ENCODE data around the gene PLOD3. TPM values are rescaled to one million over a fixed set of nuclear protein-coding genes. Genes with fewer than 3 reads are reported as not detected.

PLOD3 gene
- total RNA-seq, 2 experiments from 2014 or later = 9.2 to 30.5 TPM

DNA sequence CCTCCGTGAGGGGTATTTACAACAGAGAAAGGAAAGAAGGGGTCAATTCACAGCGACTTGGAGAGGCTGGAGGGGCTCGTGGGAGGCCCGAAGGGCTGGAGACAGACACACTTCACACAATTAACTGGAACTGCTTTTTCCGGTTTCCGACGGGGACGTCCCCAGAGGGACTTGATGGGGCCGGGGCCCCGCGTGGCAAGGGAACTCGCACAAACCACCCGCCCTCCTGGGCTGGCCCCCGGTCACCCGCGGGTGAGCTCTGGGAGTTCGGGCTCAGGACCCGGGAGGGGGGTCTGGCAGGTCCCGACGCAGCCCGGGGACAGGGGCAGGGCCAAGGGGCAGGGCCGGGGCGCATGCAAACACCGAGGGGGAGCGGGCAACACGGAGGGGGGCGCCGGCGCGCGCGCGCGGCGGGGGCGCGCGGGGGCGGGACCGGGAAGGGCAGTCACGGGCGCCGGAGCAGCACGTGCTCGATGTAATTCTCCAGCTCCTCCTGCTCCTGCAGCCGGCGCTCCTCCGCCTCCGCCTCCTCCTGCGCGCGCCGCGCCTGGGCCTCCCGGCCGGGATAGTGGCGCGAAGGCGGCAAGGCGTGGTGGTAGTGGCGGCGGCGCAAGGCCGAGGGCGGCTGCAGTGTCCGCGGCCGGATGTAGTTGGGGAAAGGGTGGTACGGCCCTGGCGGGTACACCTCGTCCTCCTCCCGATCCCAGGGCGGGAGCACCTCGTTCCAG, 54.7 kb downstream of the PLOD3 start:
- H4K20me1 ChIP-seq (ENCODE audit: insufficient read depth, low read length) = no peaks in the 10 kb centered on the region
- TF ChIP-seq EZH2phosphoT487 (IDR thresholded peaks at IDR 0.05; ENCODE audit: borderline replicate concordance, low read depth, low read length) = no peak
- TF ChIP-seq, protein P1, sequence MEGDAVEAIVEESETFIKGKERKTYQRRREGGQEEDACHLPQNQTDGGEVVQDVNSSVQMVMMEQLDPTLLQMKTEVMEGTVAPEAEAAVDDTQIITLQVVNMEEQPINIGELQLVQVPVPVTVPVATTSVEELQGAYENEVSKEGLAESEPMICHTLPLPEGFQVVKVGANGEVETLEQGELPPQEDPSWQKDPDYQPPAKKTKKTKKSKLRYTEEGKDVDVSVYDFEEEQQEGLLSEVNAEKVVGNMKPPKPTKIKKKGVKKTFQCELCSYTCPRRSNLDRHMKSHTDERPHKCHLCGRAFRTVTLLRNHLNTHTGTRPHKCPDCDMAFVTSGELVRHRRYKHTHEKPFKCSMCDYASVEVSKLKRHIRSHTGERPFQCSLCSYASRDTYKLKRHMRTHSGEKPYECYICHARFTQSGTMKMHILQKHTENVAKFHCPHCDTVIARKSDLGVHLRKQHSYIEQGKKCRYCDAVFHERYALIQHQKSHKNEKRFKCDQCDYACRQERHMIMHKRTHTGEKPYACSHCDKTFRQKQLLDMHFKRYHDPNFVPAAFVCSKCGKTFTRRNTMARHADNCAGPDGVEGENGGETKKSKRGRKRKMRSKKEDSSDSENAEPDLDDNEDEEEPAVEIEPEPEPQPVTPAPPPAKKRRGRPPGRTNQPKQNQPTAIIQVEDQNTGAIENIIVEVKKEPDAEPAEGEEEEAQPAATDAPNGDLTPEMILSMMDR (conservative IDR thresholded peaks at IDR 0.05; ENCODE audit: low read length) = no peak
- H3K4me3 ChIP-seq (ENCODE audit: low read depth, low read length, poor library complexity, severe bottlenecking) = peak overlapping the region; percentile 49
- peak; percentile 28 for DNase-seq (ENCODE audit: low spot score)
- no TSS peak for BruUV-seq (replicated peaks)
- intact Hi-C loops (cut with micrococcal nuclease; ENCODE audit: unreplicated experiment) = no loop called here
- H3K4me1 ChIP-seq (ENCODE audit: insufficient read depth, low read length, poor library complexity, severe bottlenecking) = peaks cover 13% of the 10 kb centered on the region
- H2AFZ ChIP-seq (ENCODE audit: low read length) = no peak overlapping the region
- H3K79me2 ChIP-seq (ENCODE audit: insufficient read depth, low read depth, low read length) = no peaks in the 10 kb centered on the region
- H3K9me2 ChIP-seq (ENCODE audit: insufficient read depth, low read length) = no peaks in the 10 kb centered on the region
- no peaks in the 10 kb centered on the region for H3K9me3 ChIP-seq (ENCODE audit: low read length)
- ChIA-PET POLR2A (no interaction called here), CTCF (ENCODE audit: unreplicated experiment) (interaction anchor here (0.6 kb wide), 1 partner anchor 10 kb away, joined by 3 read pairs; no protein-coding TSS in a partner anchor)
- no peaks in the 10 kb centered on the region for H3K36me3 ChIP-seq (ENCODE audit: insufficient read depth, low read length)
- H3K27ac ChIP-seq (ENCODE audit: low read depth, low read length, poor library complexity, severe bottlenecking) = no peak overlapping the region
- peak overlapping the region; percentile 68 for H3K4me2 ChIP-seq (ENCODE audit: low read length)

DNA sequence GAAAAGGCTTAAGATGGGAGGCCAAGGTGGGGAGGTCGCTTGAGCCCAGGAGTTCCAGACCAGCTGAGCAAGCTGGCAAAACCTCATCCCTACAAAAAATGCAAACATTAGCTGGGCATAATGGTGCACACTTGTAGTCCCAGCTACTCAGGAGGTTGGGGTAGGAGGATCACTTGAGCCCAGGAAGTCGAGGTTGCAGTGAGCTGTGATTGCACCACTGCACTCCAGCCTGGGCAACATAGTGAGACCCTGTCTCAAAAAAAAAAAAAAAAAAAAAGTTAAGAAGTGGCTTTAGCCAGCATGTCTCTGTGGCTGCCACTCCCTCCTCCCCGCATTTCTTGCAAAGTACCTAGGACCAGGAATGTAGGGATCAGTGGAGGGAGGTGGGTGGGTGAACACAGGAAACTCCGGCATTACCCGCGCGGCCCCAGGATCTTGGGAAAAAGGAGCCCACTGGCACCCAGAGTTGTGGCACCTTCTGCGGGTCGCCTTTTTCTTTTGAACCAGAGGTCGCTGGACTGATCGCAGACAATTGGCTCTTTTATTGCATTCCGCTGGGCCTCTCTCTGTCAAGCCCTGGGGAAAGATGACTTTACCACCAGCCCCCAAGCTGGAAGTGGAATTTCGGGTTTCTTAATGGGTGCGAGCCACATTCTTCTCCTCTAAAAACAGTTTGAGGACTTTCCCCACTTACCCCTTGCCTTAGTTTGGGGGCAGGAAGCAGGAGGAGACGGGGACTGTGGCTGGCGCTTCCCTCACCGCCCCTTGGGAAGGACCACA, 55.5 kb downstream of the PLOD3 start:
- TF ChIP-seq, protein P1 (conservative IDR thresholded peaks at IDR 0.05; ENCODE audit: low read length) = no peak
- TF ChIP-seq EZH2phosphoT487 (IDR thresholded peaks at IDR 0.05; ENCODE audit: borderline replicate concordance, low read depth, low read length) = no peak
- Histone ChIP-seq H3K79me2 (ENCODE audit: insufficient read depth, low read depth, low read length) (no peaks in the 10 kb centered on the region), H3K9me2 (ENCODE audit: insufficient read depth, low read length) (no peaks in the 10 kb centered on the region), H3K4me1 (ENCODE audit: insufficient read depth, low read length, poor library complexity, severe bottlenecking) (peaks cover 13% of the 10 kb centered on the region), H4K20me1 (ENCODE audit: insufficient read depth, low read length) (no peaks in the 10 kb centered on the region), H2AFZ (ENCODE audit: low read length) (no peak overlapping the region), H3K9me3 (ENCODE audit: low read length) (no peaks in the 10 kb centered on the region), H3K27ac (ENCODE audit: low read depth, low read length, poor library complexity, severe bottlenecking) (no peak overlapping the region), H3K4me2 (ENCODE audit: low read length) (peak overlapping the region; percentile 68), H3K4me3 (ENCODE audit: low read depth, low read length, poor library complexity, severe bottlenecking) (no peak overlapping the region), H3K36me3 (ENCODE audit: insufficient read depth, low read length) (no peaks in the 10 kb centered on the region)
- ChIA-PET POLR2A (no interaction called here), CTCF (ENCODE audit: unreplicated experiment) (no interaction called here)
- DNase-seq (ENCODE audit: low spot score) = no peak
- no TSS peak for BruUV-seq (replicated peaks)
- intact Hi-C loops (cut with micrococcal nuclease; ENCODE audit: unreplicated experiment) = no loop called here

DNA sequence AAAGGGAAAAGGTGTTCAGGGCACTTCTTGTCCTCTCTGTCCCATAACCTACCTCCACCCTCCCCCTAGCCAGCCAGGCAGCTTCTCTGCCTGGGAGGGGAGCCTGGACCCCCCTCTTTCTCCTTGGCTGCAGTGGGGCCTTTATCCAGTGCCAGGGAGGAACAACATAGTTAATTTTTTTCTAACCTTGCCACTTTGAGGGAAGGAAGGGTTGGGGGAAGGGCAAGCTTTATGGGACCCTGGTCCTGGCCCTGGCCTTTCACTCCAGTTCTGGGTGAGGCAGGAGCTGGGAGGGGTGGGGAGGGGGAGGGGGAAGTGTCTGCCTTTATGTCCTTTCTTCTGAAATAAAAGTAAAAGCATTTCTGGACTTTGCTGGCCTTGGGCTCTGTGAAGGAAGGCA, 56.5 kb downstream of the PLOD3 start:
- CTCF ChIA-PET (ENCODE audit: unreplicated experiment) = no interaction called here
- H4K20me1 ChIP-seq (ENCODE audit: insufficient read depth, low read length) = no peaks in the 10 kb centered on the region

More for the DNA sequence above, 56.5 kb downstream of the PLOD3 start:
- no peaks in the 10 kb centered on the region for H3K79me2 ChIP-seq (ENCODE audit: insufficient read depth, low read depth, low read length)
- H3K9me2 ChIP-seq (ENCODE audit: insufficient read depth, low read length) = no peaks in the 10 kb centered on the region
- H3K27ac ChIP-seq (ENCODE audit: low read depth, low read length, poor library complexity, severe bottlenecking) = no peak overlapping the region
- TF ChIP-seq, protein P1 (conservative IDR thresholded peaks at IDR 0.05; ENCODE audit: low read length) = no peak
- no peak for TF ChIP-seq EZH2phosphoT487 (IDR thresholded peaks at IDR 0.05; ENCODE audit: borderline replicate concordance, low read depth, low read length)
- peaks cover 14% of the 10 kb centered on the region for H3K4me1 ChIP-seq (ENCODE audit: insufficient read depth, low read length, poor library complexity, severe bottlenecking)
- POLR2A ChIA-PET = no interaction called here
- intact Hi-C loops (cut with micrococcal nuclease; ENCODE audit: unreplicated experiment) = no loop called here
- no peak overlapping the region for H3K4me2 ChIP-seq (ENCODE audit: low read length)
- no peaks in the 10 kb centered on the region for H3K9me3 ChIP-seq (ENCODE audit: low read length)
- no peak for DNase-seq (ENCODE audit: low spot score)
- no peak overlapping the region for H3K4me3 ChIP-seq (ENCODE audit: low read depth, low read length, poor library complexity, severe bottlenecking)
- no TSS peak for BruUV-seq (replicated peaks)
- H3K36me3 ChIP-seq (ENCODE audit: insufficient read depth, low read length) = no peaks in the 10 kb centered on the region
- H2AFZ ChIP-seq (ENCODE audit: low read length) = no peak overlapping the region
